ENCODE results near the gene BBS12.

GRCh38 chr4:122716825-122717448, 15.6 kb upstream of the BBS12 start:
- no peak for TF ChIP-seq EZH2 (IDR thresholded peaks at IDR 0.05; ENCODE audit: insufficient read depth, poor library complexity, severe bottlenecking)
- TF ChIP-seq EZH2phosphoT487 (IDR thresholded peaks at IDR 0.05; ENCODE audit: insufficient read depth, low read depth): no peak

All from GM23248 (cell line).